Esophagus (tissue), 2 donors: Measurements from ENCODE around the gene ZNF319. TPM values are rescaled to one million over a fixed set of nuclear protein-coding genes. Genes with fewer than 3 reads are reported as not detected.

Experiments
- H3K27ac ChIP-seq, 2 donors: one replicate each; pipeline ENCODE4 v1.5.1; 2013; ENCODE audit warnings: low read depth in 2 of 2, mild to moderate bottlenecking in 2 of 2, inconsistent platforms in 1 of 2, low read length in 1 of 2, moderate library complexity in 1 of 2
- H3K27me3 ChIP-seq, 2 donors: one replicate each; pipeline ENCODE4 v1.6.1; 2013; ENCODE audit warnings: low read length in 2 of 2, control low read depth in 1 of 2, mild to moderate bottlenecking in 1 of 2; ENCODE audit not compliant: insufficient read depth in 2 of 2, control insufficient read depth in 1 of 2
- H3K36me3 ChIP-seq, 2 donors: one replicate each; pipeline ENCODE4 v1.6.1; 2013; ENCODE audit warnings: low read length in 1 of 2; ENCODE audit not compliant: control insufficient read depth in 2 of 2, insufficient read depth in 2 of 2
- H3K4me1 ChIP-seq, 2 donors: one replicate each; pipeline ENCODE4 v1.6.1; 2013; ENCODE audit warnings: low read length in 1 of 2; ENCODE audit not compliant: control insufficient read depth in 2 of 2, insufficient read depth in 2 of 2
- H3K4me3 ChIP-seq, 2 donors: one replicate each; pipeline ENCODE4 v1.5.1; 2013; ENCODE audit warnings: low read length in 2 of 2, mild to moderate bottlenecking in 2 of 2, low read depth in 1 of 2, moderate library complexity in 1 of 2
- H3K9me3 ChIP-seq, 2 donors: one replicate each; pipeline ENCODE4 v1.6.1; 2013; ENCODE audit warnings: mild to moderate bottlenecking in 2 of 2, low read depth in 1 of 2, low read length in 1 of 2, moderate library complexity in 1 of 2; ENCODE audit not compliant: control insufficient read depth in 2 of 2, insufficient read depth in 1 of 2
- WGBS, 2 donors: extraction: QIAGEN DNeasy Blood & Tissue Kit; methylation state at CpG; one replicate each; pipeline ENCODE4 v1.1.7; 2013; 5-methylcytosine and 5-hydroxymethylcytosine counted together
- polyA plus RNA-seq, 2 donors: library from polyadenylated mRNA; stranded (reverse); fragments of 200-250 nt; gene quantifications; one replicate each; pipeline ENCODE4 v1.2.3, GENCODE V29; 2013
- donor health status: healthy with polysubstance abuse.
- donor health status: Bipolar disorder and iron deficiency.

ZNF319 gene
- polyA plus RNA-seq, 2 donors, result 2.5 to 3.7 TPM

GRCh38 chr16:58029410-58029809 is 28.9 kb upstream of the ZNF319 start:
- Histone ChIP-seq H3K9me3 (no peaks in the 10 kb centered on the region), H3K27me3 (no peaks in the 10 kb centered on the region), H3K4me3 (no peak overlapping the region), H3K4me1 (peaks cover 11 to 13% of the 10 kb centered on the region in 2 donors), H3K27ac (no peak overlapping the region), H3K36me3 (no peaks in the 10 kb centered on the region)
- WGBS, 2 donors, result 78% methylated on average over 2 of the region's 2 CpGs

- 53 to 73% methylated on average over 6 of the region's 6 CpGs for WGBS, 2 donors
- peaks cover 11 to 13% of the 10 kb centered on the region in 2 donors for H3K4me1 ChIP-seq
- no peaks in the 10 kb centered on the region for H3K9me3 ChIP-seq
- no peaks in the 10 kb centered on the region for H3K27me3 ChIP-seq
- no peak overlapping the region for H3K27ac ChIP-seq
- no peak overlapping the region for H3K4me3 ChIP-seq
- no peaks in the 10 kb centered on the region for H3K36me3 ChIP-seq
These were observed 28.1 kb upstream of the ZNF319 start for GRCh38 chr16:58028541-58029070.

- 91% methylated on average over 8 of the region's 8 CpGs for WGBS, 2 donors
- Histone ChIP-seq H3K4me3 (no peak overlapping the region), H3K27ac (no peak overlapping the region), H3K4me1 (peaks cover 11 to 13% of the 10 kb centered on the region in 2 donors), H3K9me3 (no peaks in the 10 kb centered on the region), H3K27me3 (no peaks in the 10 kb centered on the region), H3K36me3 (no peaks in the 10 kb centered on the region)
These were observed 27.5 kb upstream of the ZNF319 start for GRCh38 chr16:58027916-58028455.

DNA sequence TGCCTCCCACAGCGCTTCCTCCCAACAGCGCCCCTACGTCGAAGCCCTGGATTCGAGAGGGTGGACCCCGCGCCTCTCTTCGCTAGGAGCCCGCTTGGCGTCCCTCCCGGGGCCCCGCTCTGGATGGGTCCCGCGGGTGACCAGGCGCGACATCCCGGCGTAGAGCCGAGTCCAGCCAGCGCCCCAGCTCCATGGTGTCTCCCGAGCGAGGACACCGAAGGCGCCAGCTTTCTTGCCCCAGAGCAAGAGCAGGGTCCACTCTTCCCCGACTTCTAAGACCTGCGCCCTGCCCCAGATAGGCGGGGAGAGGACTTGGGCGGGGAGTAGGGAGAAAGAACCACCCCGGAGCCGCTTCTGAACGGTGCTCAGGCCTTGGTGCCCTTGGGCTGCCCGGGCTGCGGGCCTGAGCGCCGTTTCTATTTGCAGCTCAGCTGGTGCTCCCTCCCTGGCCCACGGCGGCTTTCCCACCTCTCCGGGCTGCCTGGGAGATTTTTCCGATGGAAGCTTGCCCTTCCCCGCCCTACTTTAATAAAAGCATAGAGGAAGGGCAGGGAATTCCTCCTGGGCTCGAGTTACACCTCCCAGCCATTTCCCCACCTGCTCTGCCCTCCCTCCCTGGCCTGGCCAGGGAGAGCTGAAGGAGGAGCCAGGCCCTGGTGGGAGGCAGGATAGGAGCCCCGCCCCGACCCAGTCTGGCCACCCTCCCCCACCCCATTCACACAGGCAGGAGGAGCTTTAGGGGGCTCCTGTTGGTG is 26.9 kb upstream of the ZNF319 start:
- H3K27me3 ChIP-seq, result no peaks in the 10 kb centered on the region
- 9 to 12% methylated on average over 41 to 43 of the region's 43 CpGs for WGBS, 2 donors
- peak overlapping the region; percentile 68 to 69 for H3K4me3 ChIP-seq
- peak overlapping the region in 1 of 2 donors; percentile 30 for H3K27ac ChIP-seq
- H3K9me3 ChIP-seq, result no peaks in the 10 kb centered on the region
- no peaks in the 10 kb centered on the region for H3K36me3 ChIP-seq
- H3K4me1 ChIP-seq, result peaks cover 11 to 13% of the 10 kb centered on the region in 2 donors

- no peak overlapping the region for H3K27ac ChIP-seq
- WGBS, 2 donors, result 2% methylated on average over 34 to 38 of the region's 38 CpGs
- no peaks in the 10 kb centered on the region for H3K9me3 ChIP-seq
- H3K4me1 ChIP-seq, result peaks cover 11 to 16% of the 10 kb centered on the region in 2 donors
- no peaks in the 10 kb centered on the region for H3K27me3 ChIP-seq
- no peaks in the 10 kb centered on the region for H3K36me3 ChIP-seq
- H3K4me3 ChIP-seq, result peak overlapping the region; percentile 68 to 69
These were observed 26.3 kb upstream of the ZNF319 start for GRCh38 chr16:58026705-58027160.

- peaks cover 11 to 17% of the 10 kb centered on the region in 2 donors for H3K4me1 ChIP-seq
- H3K9me3 ChIP-seq, result no peaks in the 10 kb centered on the region
- no peaks in the 10 kb centered on the region for H3K27me3 ChIP-seq
- peak overlapping the region; percentile 68 to 82 for H3K27ac ChIP-seq
- H3K36me3 ChIP-seq, result no peaks in the 10 kb centered on the region
- 0 to 1% methylated on average over 56 to 65 of the region's 65 CpGs for WGBS, 2 donors
- H3K4me3 ChIP-seq, result peak overlapping the region; percentile 68 to 69
These were observed 25.8 kb upstream of the ZNF319 start for GRCh38 chr16:58026139-58026704.

DNA sequence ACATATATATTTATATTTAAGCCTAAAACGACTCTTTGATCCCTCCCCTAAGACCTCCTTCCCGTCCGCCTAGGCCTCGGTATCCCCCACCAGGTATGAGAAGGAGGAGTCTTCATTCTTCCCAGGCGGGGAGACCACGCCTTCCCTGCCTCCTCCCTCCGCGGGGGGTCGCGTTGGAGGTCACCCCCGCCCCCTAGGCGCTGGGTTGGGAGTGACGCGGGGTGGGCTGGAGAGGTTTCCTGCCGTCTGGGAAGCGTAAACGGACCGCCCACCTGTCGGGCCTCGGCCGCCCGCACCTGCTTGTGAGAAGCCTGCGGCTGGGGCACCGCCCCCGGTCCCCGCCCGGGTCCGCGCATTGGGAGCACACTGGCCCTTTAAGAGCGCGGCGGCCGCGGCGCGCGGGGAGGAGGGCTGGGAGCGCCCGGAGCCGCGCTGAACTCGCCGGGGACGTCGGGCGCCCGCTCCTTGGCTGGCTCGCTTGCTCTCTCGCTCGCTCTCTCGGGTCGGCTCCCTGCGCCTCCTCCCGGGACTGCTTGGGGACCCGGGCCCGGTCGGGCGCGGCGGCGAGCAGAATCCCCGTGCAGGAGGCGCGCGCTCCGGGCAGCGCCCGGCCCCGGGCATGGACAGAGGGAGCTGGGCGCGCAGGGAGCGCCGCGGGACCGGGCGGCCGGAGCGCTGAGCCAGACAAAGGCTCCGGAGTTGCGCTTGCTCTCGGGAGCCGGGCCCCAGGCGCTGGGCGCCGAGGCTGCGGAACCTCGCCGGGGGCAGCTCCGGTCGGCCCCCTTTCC is 25.1 kb upstream of the ZNF319 start, which contains the start of gene MMP15:
Gene MMP15 (plus strand): TSS at position 404 of the 788 bp plus-strand sequence. CDS start 597 bp downstream, outside the sequence.
- H3K27ac ChIP-seq, result peak within 1 kb of the TSS; percentile 68 to 82
- WGBS, 2 donors, result 0 to 1% methylated on average over 88 to 90 of the region's 90 CpGs
- peak within 1 kb of the TSS; percentile 68 to 69 for H3K4me3 ChIP-seq
- peaks cover 11 to 17% of the 10 kb centered on the region in 2 donors for H3K4me1 ChIP-seq
- no peaks in the 10 kb centered on the region for H3K9me3 ChIP-seq
- H3K36me3 ChIP-seq, result no peaks in the 10 kb centered on the region
- H3K27me3 ChIP-seq, result no peaks in the 10 kb centered on the region

- Histone ChIP-seq H3K4me1 (peaks cover 11 to 17% of the 10 kb centered on the region in 2 donors), H3K4me3 (peak overlapping the region; percentile 44 to 69), H3K9me3 (no peaks in the 10 kb centered on the region), H3K27me3 (no peaks in the 10 kb centered on the region), H3K27ac (peak overlapping the region; percentile 27 to 68), H3K36me3 (no peaks in the 10 kb centered on the region)
- WGBS, 2 donors, result 9 to 10% methylated on average over 57 of the region's 57 CpGs
These were observed 24.2 kb upstream of the ZNF319 start for GRCh38 chr16:58024486-58025350.
